HG03342 (cell line): ENCODE data around the gene LCN12.
"Not testable (repeated sequence)": the region's sequence is repeated elsewhere in the genome, so short reads cannot be mapped to it uniquely, and the experiment has no call there.

Experiments
- ATAC-seq: cut with Tn5 transposase; IDR thresholded peaks from one replicate; pipeline ENCODE4 v1.9.1; 2021; ENCODE audit warnings: mild to moderate bottlenecking, moderate library complexity; ENCODE audit not compliant: unreplicated experiment

Gene LCN12

DNA sequence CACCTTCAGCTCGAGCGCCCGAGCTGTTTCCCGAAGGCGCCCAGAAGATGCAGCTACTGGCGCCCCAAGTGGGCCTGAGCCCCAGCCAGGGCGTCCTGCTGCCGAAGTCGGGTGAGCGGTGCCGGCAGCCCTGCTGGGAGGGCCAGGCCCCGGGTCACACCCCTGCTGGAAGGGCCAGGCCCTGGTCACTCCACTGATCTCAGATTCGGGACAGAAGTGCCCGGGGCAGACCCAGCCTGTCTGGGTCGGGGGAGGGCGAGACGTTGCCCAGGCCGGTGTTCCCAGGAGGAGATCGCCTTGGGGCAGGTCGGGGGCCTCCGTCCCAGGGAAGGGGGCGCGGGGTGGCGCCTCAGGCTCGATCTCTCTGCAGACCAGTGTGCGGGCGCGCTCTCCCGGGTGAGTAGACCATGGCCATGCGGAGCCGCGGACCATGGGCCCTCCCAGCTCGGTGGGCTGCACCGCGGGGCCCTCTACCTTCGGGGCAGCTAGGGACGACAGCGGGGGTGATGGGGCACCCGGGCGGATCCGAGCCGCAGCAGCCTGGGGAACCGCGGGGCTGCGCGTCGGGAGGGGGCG is 33.0 kb downstream of the LCN12 start:
- ATAC-seq, result no peak

DNA sequence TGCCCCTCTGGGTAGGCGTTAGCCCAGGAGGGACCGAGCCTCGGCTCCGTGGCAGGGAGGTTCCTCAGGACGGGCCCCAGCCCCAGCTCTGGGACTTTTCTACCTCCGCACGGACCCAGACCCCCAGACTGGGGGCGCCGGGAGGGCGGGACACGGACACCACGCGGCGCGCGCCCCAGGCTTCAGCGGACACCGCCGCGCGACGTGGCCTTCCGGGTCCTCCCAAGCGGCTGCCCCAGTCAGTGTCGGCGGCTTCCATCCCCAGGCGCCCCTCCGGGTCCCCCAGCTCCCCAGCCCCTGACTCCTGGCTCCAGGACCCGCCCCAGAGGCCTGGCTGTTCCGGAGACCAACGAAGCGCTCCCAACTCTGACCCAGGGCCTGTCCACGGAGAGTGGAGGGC is 33.8 kb downstream of the LCN12 start:
- ATAC-seq, result no peak

DNA sequence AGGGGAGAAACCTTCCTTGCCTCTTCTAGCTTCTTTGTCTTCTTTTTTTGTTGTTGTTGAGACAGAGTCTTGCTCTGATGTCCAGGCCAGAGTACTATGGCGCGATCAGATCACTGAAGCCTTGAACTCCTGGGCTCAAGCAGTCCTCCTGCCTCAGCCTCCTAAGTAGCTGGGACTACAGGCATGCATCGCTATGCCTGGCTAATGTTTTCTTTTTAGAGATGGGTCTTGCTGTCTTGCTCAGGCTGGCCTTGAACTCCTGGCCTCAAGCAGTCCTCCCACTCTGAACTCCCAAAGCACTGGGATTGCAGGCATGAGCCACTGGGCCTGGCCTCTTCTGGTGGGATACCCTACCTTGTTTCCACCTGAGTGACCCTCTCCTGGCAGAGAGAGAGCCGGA is 36.8 kb downstream of the LCN12 start:
- no peak for ATAC-seq

DNA sequence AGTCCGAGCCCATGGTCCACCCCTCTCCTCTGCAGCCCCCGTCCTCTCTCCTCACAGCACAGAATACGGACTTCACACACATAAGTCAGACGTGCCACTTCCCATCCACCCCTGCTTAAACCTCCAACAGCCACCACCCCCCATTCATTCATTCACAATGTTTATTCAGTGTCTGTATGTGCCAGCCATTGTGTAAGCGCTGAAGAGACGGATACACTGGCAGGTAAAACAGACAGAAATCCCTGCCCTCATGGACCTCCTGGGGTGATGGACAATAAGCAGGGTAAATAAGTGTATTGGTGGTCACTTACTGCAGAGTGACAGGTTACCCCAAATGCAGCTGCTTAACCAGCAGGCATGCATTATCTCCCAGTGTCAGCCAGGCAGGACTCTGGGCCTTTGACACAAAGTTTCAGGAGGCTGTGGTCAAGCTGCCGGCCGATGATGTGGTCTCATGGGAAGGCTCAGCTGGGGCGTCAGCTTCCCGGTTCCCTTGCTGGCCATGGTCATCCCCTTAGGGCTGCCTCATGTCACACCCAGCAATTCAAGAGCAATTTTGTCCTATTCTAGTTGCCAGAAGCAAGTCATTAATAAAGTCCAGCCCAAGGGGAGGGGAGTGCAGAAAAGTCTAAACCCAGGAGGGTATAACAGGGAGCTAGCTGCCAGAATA is 38.3 kb downstream of the LCN12 start:
- no peak for ATAC-seq

DNA sequence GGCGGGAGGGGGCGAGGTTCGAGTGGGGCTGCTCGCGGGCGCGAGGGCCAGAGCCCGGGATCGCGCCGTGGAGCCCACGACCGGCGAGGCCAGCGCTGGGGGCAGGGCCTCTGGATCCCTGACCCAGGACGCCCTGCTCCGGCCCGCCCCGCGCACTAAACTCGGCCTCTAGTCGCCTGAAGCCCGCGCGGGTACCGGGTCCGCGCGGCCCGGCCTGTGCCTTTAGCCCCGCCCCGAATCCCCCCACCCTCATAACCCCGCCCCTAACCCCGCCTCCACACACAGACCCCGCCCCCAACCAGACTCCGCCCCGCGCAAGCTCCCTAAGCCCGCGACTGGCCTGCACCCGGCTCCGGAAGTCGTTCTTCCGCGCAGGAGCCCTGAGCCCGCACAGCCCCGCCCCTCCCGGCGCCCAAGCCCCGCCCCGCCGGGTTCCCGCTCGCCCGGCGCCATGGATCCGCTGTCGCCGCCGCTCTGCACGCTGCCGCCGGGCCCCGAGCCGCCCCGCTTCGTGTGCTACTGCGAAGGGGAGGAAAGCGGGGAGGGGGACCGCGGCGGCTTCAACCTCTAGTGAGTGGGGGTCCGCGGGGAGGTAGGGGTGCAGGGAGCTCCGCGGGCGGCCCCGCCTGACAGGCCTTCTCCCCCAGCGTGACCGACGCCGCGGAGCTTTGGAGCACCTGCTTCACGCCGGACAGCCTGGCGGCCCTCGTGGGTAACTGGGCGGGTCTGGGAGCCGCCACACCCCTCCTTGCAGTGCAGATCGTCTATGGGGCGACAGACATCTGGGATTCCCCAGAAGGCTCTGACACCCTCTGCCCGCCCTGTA is 40.1 kb downstream of the LCN12 start, which contains the start of gene PAXX:
Gene PAXX (plus strand): TSS at position 430 of the 826 bp plus-strand sequence. CDS start 22 bp downstream, at position 452.
- peak; percentile 78 for ATAC-seq

DNA sequence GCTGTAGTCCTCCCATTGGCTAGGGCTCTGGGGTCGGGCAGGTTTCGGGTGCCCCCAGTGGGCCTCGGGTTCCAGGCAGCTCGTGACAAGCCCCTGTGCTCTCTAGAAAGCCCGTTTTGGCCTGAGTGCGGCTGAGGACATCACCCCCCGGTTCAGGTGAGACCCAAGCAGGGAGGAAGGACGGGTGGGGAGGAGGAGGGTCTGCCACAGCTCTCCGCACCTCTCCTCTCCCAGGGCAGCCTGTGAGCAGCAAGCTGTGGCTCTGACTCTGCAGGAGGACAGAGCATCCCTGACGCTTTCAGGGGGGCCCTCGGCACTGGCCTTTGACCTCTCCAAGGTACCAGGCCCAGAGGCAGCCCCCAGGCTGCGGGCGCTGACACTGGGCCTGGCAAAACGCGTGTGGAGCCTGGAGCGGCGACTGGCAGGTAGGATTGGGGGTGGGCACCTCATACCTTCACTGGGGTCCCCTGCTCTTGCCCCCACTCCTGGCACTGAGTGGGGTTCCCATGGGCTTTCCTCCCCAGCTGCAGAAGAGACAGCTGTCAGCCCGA is 40.8 kb downstream of the LCN12 start:
- ATAC-seq, result no peak

DNA sequence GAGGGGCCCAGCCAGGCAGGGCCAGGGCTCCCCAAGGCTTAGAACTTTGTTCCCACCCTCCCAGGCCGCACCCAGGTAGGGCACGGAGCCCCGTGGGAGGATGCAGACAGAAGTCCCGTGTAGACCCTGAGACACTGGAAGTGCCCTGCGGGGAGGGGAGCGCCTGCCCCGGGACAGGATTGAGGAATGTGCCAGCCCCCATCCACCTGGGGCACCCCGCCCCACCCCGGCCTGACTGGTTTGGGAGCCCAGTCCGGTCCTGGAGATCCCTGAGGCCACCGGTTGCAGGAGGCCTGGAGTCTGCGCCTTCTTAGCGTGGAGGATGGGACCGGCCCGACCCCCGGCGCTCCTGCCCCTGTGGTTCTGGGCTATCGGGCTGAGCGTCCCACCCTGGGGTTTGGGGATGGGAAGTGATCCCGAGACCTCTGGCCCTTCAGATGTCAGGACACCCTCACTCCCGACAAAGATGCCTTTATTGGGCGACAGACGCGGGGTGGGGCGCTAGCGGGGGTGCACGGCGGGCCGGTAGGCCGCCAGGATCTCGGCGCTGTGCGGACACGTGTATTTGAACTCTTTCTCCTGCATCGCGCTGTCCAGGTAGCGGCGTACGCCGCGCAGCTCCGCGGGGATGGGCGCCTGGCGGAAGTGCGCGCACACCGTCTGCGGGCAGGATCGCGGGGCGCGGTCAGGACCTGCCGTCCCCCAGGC is 42.3 kb downstream of the LCN12 start:
- no peak for ATAC-seq

DNA sequence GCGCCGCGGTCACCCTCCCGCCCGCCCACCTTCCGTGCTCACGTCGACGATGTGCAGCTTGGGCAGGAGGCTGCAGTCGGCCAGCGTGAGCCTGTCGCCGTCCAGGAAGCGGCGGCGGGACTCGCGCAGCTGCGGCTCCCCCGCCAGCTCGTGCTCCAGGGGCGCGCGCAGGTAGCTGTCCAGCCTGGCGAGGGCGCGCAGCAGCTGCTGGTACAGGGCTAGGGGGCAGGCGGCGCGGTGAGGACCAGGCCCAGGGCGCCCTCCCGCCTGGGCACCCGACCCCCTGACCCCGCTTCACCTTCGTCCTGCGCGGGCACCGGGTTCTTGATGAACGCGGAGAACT is 42.8 kb downstream of the LCN12 start:
- ATAC-seq, result no peak

DNA sequence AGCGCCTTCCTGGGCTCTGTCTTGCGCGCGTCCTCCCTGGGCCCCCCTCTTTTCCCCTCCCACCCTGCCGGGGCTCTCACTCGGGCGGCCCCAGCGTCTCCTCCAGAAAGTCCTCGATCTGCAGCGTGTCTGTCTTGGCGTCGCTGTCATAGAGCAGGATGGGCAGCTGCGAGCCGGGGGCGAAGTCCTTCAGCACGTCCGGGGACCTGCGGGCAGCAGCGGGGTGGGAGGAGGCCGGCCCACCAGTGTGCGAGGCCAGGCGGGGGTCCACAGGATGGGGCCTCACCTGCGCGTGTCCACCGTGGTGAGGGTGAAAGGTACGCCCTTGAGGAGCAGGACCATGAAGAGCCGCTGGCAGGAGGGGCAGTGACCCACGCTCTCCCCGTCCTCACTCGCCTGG is 43.3 kb downstream of the LCN12 start:
- ATAC-seq, result no peak

DNA sequence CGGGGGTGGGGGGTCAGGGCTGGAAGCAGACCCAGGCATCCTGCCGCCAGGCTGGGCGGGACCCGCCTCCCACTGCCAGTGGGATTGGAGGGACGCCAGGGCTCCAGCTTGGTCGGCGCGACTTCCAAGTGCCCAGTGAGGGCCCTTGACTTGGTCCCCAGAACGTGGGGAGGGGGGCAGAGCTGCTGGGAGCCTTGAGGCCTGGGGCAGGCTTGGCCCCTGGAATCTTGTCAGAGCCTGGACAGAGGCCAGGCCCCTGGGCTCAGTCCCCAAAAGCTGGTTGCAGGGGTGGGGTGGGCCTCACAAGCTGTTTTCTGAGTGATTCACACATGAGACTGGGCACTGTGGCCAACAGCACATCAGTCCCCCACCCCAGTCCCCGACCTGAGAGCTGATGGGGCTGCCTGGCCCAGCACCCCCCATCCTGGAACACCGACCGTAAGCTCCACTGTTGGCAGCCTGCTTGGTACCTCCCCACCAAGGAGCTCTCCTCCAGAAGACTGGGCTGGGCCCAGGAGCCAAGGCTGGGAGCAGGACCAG is 43.8 kb downstream of the LCN12 start:
- ATAC-seq, result no peak

DNA sequence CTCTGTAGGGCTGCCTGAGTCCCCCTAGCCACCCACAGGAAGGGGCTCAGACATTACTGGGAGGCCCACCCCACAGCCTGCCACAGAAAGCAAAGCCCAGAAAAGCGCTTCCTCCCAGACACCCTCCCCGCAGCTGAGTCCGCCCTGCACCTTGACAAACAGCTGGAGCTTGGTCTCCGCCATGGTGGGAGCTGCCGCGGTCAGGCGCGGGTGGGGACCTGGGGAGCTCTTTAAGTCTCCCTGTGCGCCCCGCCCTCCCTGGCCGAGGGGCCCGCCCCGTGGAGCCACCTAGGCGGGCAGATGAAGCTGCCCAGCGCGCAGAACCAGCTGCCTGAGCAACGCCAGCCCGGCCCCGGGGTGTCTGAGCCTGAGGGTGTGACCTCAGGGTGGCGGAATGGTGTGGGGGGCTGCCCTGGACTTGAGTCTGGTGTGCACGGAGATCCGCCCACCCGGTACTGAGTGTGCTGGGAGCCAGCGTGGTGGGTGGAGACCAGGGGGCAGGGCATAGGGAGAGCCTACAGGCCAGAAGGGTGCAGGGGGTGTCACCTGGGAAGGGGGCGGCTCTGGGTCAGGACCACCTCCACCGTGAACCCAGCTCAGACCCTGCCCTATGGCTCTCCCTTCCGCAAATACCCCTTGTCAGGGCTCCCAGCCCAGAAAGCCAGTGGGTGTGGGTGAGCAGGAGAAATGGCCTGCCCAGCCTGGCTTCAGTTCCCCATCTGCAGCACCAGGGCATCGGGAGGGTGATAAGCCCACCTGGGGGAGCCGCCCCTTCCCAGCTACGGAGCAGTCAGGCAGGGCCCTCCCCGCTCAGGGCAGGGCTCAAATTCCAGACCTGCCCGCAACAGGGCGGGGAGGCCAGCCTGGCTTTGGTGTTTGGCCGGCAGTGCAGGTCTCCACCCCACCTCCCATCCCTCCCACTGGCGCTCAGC is 44.6 kb downstream of the LCN12 start, which contains the start of gene CLIC3:
Gene CLIC3 (minus strand): TSS at position 208 of the 932 bp plus-strand sequence. CDS start 25 bp downstream, at position 183.
- no peak for ATAC-seq

DNA sequence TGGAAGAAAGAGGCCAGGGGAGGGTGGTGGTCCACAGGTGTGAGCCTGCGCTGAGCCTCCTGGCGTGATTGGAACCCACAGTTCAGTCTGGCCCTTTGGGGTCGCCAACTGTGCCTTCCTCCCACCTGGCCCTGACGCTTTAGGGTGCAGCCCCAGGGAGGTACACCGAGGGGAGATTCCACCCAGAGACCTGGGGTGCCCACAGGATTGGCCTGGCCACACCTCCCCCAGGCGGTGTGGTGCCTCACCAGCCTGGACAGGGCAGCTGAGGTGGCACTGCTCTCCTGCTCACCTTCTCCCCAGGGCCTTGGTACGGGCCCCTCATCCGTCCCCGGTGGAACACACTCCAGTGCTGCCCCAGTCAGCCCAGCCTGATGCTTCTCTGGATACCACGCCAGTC is 45.3 kb downstream of the LCN12 start:
- ATAC-seq, result no peak

DNA sequence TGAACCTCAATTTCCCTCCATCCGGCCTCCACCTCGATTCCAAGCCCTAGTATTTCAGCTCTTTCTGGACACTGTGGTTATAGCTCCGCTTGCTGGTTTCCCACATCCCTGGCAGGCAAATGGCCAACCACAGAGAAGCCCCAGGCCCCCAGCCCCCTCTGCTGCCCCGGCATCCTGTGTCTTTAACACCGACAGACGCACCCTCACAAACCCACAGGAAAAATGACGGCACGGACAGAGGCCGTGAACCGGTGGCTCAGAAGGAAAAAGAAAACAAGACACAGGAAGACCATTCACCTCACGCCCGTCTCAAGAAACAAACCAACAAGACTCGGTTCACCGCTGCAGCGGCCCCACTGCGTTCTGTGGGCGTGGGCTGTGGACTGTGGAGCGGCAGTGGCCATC is 45.8 kb downstream of the LCN12 start:
- no peak for ATAC-seq

DNA sequence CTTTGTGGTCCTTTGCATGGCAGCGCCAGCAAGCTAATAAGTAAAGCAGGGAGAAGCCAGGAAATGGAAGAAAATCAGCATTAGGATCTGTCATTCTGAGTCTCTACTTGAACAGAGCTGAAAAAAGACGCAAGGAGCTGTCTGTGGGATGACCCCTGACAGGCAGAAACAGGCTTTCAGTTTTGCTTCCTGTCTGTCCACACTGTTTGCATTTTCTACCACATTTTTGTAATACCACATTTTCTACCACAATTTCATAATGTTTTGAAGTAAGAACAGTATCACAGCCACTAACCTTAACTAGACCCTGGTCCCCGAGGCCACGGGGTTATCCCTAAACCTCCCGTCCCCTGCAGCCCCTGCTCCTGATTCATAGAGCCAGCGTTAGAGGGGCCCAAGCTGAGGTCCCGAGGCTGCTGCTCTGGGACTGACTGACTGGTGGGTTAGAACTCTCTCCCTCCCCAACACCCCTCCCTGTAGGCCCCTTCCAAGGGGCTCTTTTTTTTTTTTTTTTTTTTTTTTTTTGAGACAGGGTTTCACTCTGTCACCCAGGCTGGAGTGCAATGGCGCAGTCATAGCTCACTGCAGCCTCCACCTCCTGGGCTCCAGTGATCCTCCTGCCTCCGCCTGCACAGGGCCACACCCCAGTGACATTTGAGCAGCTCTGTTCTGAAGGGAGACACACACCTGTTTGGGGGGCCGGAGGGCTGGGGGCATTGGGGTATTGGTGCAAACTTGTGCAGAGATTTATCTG is 48.3 kb downstream of the LCN12 start:
- ATAC-seq, result peak; percentile 69

DNA sequence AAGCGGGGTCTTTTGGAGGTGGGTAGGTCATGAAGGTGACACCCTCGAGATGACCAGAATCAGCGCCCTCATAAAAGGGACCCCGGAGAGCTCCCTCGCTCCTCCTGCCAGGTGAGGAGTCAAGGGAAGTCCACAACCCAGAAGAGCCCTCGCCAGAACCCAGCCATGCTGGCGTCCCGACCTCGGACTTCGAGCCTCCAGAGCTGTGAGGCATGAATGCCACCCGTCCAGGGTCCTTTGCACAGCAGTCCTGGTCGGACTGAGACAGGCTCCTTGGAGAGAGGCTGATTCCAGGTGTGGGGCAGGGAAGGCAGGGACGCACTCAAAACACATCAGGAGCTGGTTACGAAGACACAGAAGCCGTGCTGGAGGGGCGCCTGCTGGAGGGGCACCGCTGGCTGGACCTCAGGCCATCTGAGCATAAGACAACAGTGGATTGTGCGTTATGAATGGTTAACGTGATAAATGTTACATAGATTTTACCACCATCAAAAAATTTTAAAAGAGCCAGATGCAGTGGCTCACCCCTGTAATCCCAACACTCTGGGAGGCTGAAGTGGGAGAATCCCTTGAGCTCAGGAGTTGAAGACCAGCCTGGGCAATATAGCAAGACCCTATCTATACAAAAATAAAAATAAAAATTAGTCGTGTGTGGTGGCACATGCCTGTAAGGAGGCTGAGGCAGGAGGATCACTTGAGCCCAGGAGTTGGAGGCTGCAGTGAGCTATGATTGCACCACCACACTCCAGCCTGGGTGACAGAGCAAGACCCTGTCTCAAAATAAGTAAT is 50.0 kb downstream of the LCN12 start:
- no peak for ATAC-seq

DNA sequence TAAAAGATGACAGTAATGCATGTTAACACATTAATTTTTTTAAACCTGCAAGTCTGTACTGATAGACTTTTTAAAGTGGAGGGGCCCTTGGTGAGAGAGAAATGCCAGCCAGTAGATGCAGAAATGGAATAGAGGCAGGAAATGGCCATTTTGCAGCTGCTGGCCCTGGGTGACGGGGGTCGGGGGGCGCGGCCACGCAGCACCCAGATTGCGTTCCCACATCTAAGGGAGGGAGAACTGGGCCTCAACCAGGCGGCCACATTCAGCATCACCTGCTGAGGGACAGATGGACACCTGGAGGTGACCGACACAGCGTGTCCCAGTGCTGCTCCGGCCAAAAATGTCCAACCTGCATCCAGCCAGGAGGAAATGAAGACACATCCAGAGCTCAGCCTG is 50.6 kb downstream of the LCN12 start:
- ATAC-seq, result no peak

DNA sequence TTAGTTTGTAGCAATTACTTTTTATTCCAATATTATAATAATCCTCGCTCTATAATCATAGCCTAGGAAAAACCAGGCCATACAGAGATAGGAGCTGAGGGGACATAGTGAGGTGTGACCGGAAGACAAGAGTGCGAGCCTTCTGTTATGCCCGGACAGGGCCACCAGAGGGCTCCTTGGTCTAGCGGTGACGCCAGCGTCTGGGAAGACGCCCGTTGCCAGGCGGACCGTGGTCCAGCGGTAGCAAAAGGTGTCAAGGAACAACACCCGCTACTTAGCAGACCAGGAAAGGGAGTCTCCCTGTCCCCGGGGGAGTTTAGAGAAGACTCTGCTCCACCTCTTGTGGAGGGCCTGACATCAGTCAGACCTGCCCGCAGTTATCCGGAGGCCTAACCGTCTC is 52.2 kb downstream of the LCN12 start:
- not testable (repeated sequence) for ATAC-seq
